Activated CD4-positive, CD25-positive, alpha-beta regulatory T cell treated with anti-CD3 and anti-CD28 coated beads, Interleukin-2, amount 50 U/mL, for 72 hours (primary cell): ENCODE results near the gene PCDH8.

Experiments
- DNase-seq: peaks from one replicate; pipeline ENCODE4 v3.0.0; 2021

Gene PCDH8

GRCh38 chr13:52810011-52810410, 38.4 kb downstream of the PCDH8 start:
- no peak for DNase-seq

GRCh38 chr13:52809310-52809769, 39.1 kb downstream of the PCDH8 start:
- DNase-seq: peak; percentile 44

- DNase-seq: no peak
Observed at GRCh38 chr13:52808842-52809219, 39.6 kb downstream of the PCDH8 start.

GRCh38 chr13:52806029-52806428, 42.4 kb downstream of the PCDH8 start:
- DNase-seq: no peak

- DNase-seq: no peak
Observed at GRCh38 chr13:52804202-52804641, 44.2 kb downstream of the PCDH8 start.

- DNase-seq: no peak
Observed at GRCh38 chr13:52800856-52801255, 47.6 kb downstream of the PCDH8 start.

GRCh38 chr13:52798770-52799430, 49.5 kb downstream of the PCDH8 start:
- DNase-seq: no peak

GRCh38 chr13:52797176-52797575, 51.3 kb downstream of the PCDH8 start:
- DNase-seq: no peak

GRCh38 chr13:52794589-52794988, 53.9 kb downstream of the PCDH8 start:
- DNase-seq: no peak

GRCh38 chr13:52793515-52794061, 54.9 kb downstream of the PCDH8 start:
- DNase-seq: no peak
